A549 (cell line): Measurements from ENCODE around the gene WDR26. TPM values are rescaled to one million over a fixed set of nuclear protein-coding genes. Genes with fewer than 3 reads are reported as not detected.

Source experiments
- ATAC-seq, 2 experiments: fragments of 200-7000 bp in 1 of 2; fragments of >200 bp in 1 of 2; cut with Nextera tagmentation in 1 of 2; cut with Tn5 transposase in 1 of 2; 3 replicates each; pipeline versions ENCODE4 v1.8.0 to v1.9.1; 2018 to 2020; ENCODE audit warnings: mild to moderate bottlenecking in 1 of 2, moderate library complexity in 1 of 2
- CTCF ChIA-PET: fragments of 300-600 bp; sonication (Branson Sonifier 250); formaldehyde crosslinking; extraction: SDS; loops from one replicate; lab custom pipeline; 2021; ENCODE audit warnings: antibody characterized with exemption, inconsistent platforms; lab: Yijun Ruan, JAX
- POLR2A ChIA-PET: fragments of 350-600 bp; formaldehyde crosslinking; extraction: SDS; loops from one replicate; lab custom pipeline; 2021; ENCODE audit warnings: antibody characterized with exemption, inconsistent platforms; lab: Yijun Ruan, JAX
- DNase-seq, 2 experiments: peaks; one replicate each; pipeline versions ENCODE4 v3.0.0 to v3.0.0-alpha.2; 2011 to 2016; ENCODE audit warnings: low read depth in 1 of 2, low spot score in 1 of 2
- FAIRE-seq: peaks from 2 replicates; lab custom pipeline; 2011; peaks lifted over from hg19 to GRCh38; lab: Jason Lieb, UNC
- H3K27ac ChIP-seq, 2 experiments: fragments of >200 bp; sonication (Bioruptor Twin); formaldehyde crosslinking; 3 replicates each; pipeline ENCODE4 v1.5.1; 2016 to 2017
- H3K4me1 ChIP-seq: fragments of >200 bp; sonication (Bioruptor Twin); formaldehyde crosslinking; 3 replicates; pipeline ENCODE4 v1.6.1; 2016
- H3K4me2 ChIP-seq: fragments of >200 bp; sonication (Bioruptor Twin); formaldehyde crosslinking; 3 replicates; pipeline ENCODE4 v1.6.1; 2016
- H3K4me3 ChIP-seq: fragments of >200 bp; sonication (Bioruptor Twin); formaldehyde crosslinking; 3 replicates; pipeline ENCODE4 v1.5.1; 2016
- H3K9me3 ChIP-seq: fragments of >200 bp; sonication (Bioruptor Twin); formaldehyde crosslinking; 3 replicates; pipeline ENCODE4 v1.6.1; 2016
- BCL3 ChIP-seq: fragments of >200 bp; sonication (Bioruptor Twin); formaldehyde crosslinking; IDR thresholded peaks from 3 replicates; pipeline ENCODE4 v1.6.1; 2016
- BHLHE40 ChIP-seq: IDR thresholded peaks from 2 replicates; pipeline ENCODE4 v1.6.1; 2012; ENCODE audit warnings: low read depth, low read length, inconsistent platforms
- CBX2 ChIP-seq: fragments of 200-600 bp; sonication (generic); IDR thresholded peaks from 2 replicates; pipeline ENCODE4 v1.6.1; 2016; ENCODE audit warnings: low read depth, mild to moderate bottlenecking, borderline replicate concordance
- CHD2 ChIP-seq: fragments of 150-350 bp; IDR thresholded peaks from 2 replicates; pipeline ENCODE4 v1.6.1; 2014; ENCODE audit warnings: low read length; ENCODE audit not compliant: partially characterized antibody
- CHD4 ChIP-seq: fragments of 200-600 bp; sonication (generic); IDR thresholded peaks from 2 replicates; pipeline ENCODE4 v1.6.1; 2016; ENCODE audit warnings: antibody characterized with exemption, mild to moderate bottlenecking, borderline replicate concordance
- ELK1 ChIP-seq: fragments of 150-350 bp; IDR thresholded peaks from 2 replicates; pipeline ENCODE4 v1.6.1; 2014; ENCODE audit warnings: low read depth, mild to moderate bottlenecking, low read length
- FOSB ChIP-seq: fragments of 250-450 bp; sonication (Bioruptor Pico); IDR thresholded peaks from 2 replicates; pipeline ENCODE4 v1.5.0; 2020; ENCODE audit warnings: mild to moderate bottlenecking, moderate library complexity
- HOXA7 ChIP-seq: fragments of 250-450 bp; sonication (Bioruptor Pico); IDR thresholded peaks from 2 replicates; pipeline ENCODE4 v1.5.0; 2020; ENCODE audit warnings: mild to moderate bottlenecking, moderate library complexity
- HOXB13 ChIP-seq: fragments of 250-450 bp; sonication (Bioruptor Pico); IDR thresholded peaks from 2 replicates; pipeline ENCODE4 v1.5.0; 2020; ENCODE audit warnings: low read depth, mild to moderate bottlenecking, moderate library complexity
- HOXB5 ChIP-seq: fragments of 250-450 bp; sonication (Bioruptor Pico); IDR thresholded peaks from 2 replicates; pipeline ENCODE4 v1.5.0; 2020; ENCODE audit warnings: mild to moderate bottlenecking, moderate library complexity
- JUN ChIP-seq, 2 experiments: fragments of >200 bp; sonication (Bioruptor Twin); formaldehyde crosslinking; IDR thresholded peaks; 2 replicates in 1 of 2; 3 replicates in 1 of 2; pipeline ENCODE4 v1.6.1; 2016 to 2017
- KDM5A ChIP-seq: fragments of 200-600 bp; sonication (generic); IDR thresholded peaks from 2 replicates; pipeline ENCODE4 v1.6.1; 2016; ENCODE audit warnings: antibody characterized with exemption, mild to moderate bottlenecking
- PHF8 ChIP-seq: fragments of 200-600 bp; sonication (generic); IDR thresholded peaks from 2 replicates; pipeline ENCODE4 v1.6.1; 2016; ENCODE audit warnings: low read depth, mild to moderate bottlenecking, antibody characterized with exemption, moderate library complexity, borderline replicate concordance
- POLR2A ChIP-seq: IDR thresholded peaks from 2 replicates; pipeline ENCODE4 v1.6.1; 2012; ENCODE audit warnings: mild to moderate bottlenecking, low read length
- RAD21 ChIP-seq, 2 experiments: fragments of >200 bp in 1 of 2; sonication (Bioruptor Twin) in 1 of 2; formaldehyde crosslinking in 1 of 2; IDR thresholded peaks in 1 of 2; conservative IDR thresholded peaks in 1 of 2; 2 replicates in 1 of 2; 3 replicates in 1 of 2; pipeline ENCODE4 v1.6.1; 2012 to 2018; ENCODE audit warnings: inconsistent platforms in 1 of 2
- RCOR1 ChIP-seq: fragments of 150-350 bp; IDR thresholded peaks from 2 replicates; pipeline ENCODE4 v1.6.1; 2014; ENCODE audit warnings: antibody characterized with exemption, low read length, low read depth
- TFCP2L1 ChIP-seq: fragments of 250-450 bp; sonication (Bioruptor Pico); IDR thresholded peaks from 2 replicates; pipeline ENCODE4 v1.5.0; 2021; ENCODE audit warnings: mild to moderate bottlenecking
- ZC3H11A ChIP-seq: fragments of 450-650 bp; IDR thresholded peaks from 2 replicates; pipeline ENCODE4 v1.6.1; 2014; ENCODE audit warnings: antibody characterized with exemption, mild to moderate bottlenecking
- ZFP36 ChIP-seq: fragments of 450-650 bp; IDR thresholded peaks from 2 replicates; pipeline ENCODE4 v1.6.1; 2014; ENCODE audit warnings: borderline replicate concordance; ENCODE audit not compliant: partially characterized antibody
- WGBS: methylation state at CpG from one replicate; pipeline ENCODE4 v1.1.6; 2017; ENCODE audit errors: missing lambda C conversion rate; 5-methylcytosine and 5-hydroxymethylcytosine counted together
- polyA plus RNA-seq, 4 experiments: library from polyadenylated mRNA; depleted of rRNA in 3 of 4; stranded (reverse); fragments of >200 nt; fragmentation: RNase III in 1 of 4; extraction: RNeasy Plus Mini Kit Qiagen cat#74134 plus additional on column Dnase treatment in 1 of 4; gene quantifications; 2 replicates in 3 of 4; 3 replicates in 1 of 4; pipeline ENCODE4 v1.2.3, GENCODE V29; 2011 to 2017
- TF ChIP-seq, protein P1 (sequence below): IDR thresholded peaks from 2 replicates; pipeline ENCODE4 v1.6.1; 2012

Gene WDR26
- polyA plus RNA-seq, 2 of the 4 experiments (the other 2 are of a cell fraction): 38.4 to 45.2 TPM

GRCh38 chr1:224406216-224406615, 28.4 kb downstream of the WDR26 start:
- no peak for DNase-seq

DNA sequence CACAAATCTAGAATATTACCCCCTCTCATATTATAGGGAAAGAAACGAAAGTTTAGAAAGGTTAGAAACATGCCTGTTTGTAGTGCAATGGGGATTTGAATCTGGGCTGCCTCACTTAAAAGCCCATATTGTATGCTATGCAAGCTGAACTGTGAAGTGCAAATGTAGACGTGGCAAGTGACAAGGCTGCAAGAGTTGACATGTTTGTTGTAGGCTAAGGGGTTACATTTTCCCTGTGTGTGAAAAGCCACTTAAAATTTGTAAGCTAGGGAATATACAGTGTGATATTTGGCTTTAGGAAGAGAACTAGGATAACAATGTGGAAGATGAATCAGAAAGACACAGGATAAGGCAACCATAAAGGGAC, 29.0 kb downstream of the WDR26 start:
- TF ChIP-seq CBX2 (no peak), RCOR1 (no peak), HOXB13 (CRISPR knock-in tag) (no peak), ELK1 (no peak), HOXA7 (CRISPR knock-in tag) (no peak)
- Histone ChIP-seq H3K4me1 (peaks cover 20% of the 10 kb centered on the region; the same call in 2 of the 3 replicates), H3K9me3 (no peaks in the 10 kb centered on the region), H3K4me2 (no peak overlapping the region), H3K4me3 (no peak overlapping the region), H3K27ac (no peak overlapping the region)
- POLR2A ChIA-PET: no interaction called here
- DNase-seq: no peak
- ATAC-seq: no peak
- WGBS: 90% methylated on average over 2 of the region's 2 CpGs
- CTCF ChIA-PET: no interaction called here
- no peak for FAIRE-seq

More at GRCh38 chr1:224406216-224406615, 28.4 kb downstream of the WDR26 start:
- FAIRE-seq (no peak), ATAC-seq (no peak)
- Histone ChIP-seq H3K27ac (no peak overlapping the region), H3K4me1 (peaks cover 20% of the 10 kb centered on the region; the same call in 2 of the 3 replicates), H3K9me3 (no peaks in the 10 kb centered on the region), H3K4me2 (no peak overlapping the region), H3K4me3 (no peak overlapping the region)
- TF ChIP-seq ZFP36 (no peak), HOXA7 (CRISPR knock-in tag) (no peak), KDM5A (no peak), CHD4 (no peak), POLR2A (no peak), RAD21 (conservative IDR thresholded peaks at IDR 0.05 in 1 of 2, IDR thresholded peaks at IDR 0.05 in 1 of 2) (no peak), CHD2 (no peak), HOXB5 (CRISPR knock-in tag) (no peak), FOSB (CRISPR knock-in tag) (no peak), BCL3 (no peak), ZC3H11A (no peak), PHF8 (no peak), ELK1 (no peak), TFCP2L1 (CRISPR knock-in tag) (no peak), JUN (IDR thresholded peaks at IDR 0.05) (no peak), BHLHE40 (no peak)
- TF ChIP-seq, protein P1, sequence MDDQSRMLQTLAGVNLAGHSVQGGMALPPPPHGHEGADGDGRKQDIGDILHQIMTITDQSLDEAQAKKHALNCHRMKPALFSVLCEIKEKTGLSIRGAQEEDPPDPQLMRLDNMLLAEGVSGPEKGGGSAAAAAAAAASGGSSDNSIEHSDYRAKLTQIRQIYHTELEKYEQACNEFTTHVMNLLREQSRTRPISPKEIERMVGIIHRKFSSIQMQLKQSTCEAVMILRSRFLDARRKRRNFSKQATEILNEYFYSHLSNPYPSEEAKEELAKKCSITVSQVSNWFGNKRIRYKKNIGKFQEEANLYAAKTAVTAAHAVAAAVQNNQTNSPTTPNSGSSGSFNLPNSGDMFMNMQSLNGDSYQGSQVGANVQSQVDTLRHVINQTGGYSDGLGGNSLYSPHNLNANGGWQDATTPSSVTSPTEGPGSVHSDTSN: no peak
- CTCF ChIA-PET: no interaction called here
- POLR2A ChIA-PET: no interaction called here
